HG03460 (cell line): ENCODE results near the gene TAGLN.
A peak's percentile ranks its signal among the peaks of the same experiment; 100 is the strongest.

Experiments used
- ATAC-seq: cut with Tn5 transposase; IDR thresholded peaks from one replicate; pipeline ENCODE4 v1.9.1; 2021; ENCODE audit not compliant: unreplicated experiment

TAGLN gene

DNA sequence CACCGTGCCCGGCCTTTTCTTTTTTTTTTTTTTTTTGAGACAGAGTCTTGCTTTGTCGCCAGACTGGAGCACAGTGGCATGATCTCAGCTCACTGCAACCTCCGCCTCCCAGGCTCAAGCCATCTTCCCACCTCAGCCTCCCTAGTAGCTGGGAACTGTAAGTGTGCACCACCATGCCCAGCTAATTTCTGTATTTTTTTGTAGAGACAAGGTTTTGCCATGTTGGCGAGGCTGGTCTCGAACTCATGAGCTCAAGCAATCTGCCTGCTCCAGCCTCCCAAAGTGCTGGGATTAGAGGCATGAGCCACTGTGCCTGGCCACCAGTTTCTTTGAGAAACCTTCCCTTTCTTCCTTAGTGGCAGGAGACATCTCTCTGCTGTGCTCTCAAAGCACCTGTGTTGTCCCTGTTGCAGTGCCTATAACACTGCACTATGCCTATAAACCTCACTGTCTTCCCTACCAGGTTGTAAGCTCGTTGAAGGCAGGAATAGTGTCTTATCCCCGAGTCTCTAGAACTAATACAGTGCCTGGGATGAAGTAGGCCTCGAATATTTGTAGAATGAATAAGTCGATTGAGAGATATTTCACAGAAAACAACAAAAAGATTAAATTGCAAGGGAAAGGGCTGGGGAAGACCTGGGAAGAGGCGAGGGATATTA is 13.7 kb downstream of the TAGLN start:
- ATAC-seq: no peak

DNA sequence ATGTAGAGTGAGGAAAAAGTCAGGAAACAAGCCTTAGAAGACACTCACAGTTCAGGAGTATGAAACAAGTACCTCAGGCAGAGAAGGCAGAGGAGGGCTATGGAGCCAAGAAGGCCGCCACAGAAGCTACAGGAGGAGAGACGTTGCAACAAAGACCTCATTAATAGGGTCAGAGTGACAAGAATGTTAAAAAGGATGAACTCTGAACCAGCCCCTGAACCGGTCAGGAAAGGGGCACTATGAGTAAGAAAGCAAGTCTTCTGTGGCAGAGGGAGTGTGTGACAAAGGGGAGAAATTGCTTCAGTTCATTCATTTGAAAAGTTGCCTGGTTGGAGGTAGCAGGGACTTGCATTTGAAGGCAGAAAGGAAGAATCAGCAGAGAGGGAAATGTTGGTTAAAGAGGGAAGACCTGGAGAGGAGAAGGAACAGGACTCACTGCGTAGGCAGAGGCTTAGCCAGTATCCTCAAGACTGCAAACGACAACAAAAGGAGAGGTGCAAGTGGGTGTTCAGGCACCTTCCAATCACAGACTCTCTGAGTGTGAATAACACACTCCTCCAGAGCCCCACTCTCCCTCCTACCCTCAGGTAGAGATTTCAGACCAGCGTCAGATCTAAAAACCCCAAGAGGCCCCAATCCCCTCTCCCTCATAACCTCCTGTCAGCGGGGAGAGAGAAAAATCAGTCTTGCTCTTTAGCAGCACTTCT is 15.4 kb downstream of the TAGLN start:
- ATAC-seq: no peak

DNA sequence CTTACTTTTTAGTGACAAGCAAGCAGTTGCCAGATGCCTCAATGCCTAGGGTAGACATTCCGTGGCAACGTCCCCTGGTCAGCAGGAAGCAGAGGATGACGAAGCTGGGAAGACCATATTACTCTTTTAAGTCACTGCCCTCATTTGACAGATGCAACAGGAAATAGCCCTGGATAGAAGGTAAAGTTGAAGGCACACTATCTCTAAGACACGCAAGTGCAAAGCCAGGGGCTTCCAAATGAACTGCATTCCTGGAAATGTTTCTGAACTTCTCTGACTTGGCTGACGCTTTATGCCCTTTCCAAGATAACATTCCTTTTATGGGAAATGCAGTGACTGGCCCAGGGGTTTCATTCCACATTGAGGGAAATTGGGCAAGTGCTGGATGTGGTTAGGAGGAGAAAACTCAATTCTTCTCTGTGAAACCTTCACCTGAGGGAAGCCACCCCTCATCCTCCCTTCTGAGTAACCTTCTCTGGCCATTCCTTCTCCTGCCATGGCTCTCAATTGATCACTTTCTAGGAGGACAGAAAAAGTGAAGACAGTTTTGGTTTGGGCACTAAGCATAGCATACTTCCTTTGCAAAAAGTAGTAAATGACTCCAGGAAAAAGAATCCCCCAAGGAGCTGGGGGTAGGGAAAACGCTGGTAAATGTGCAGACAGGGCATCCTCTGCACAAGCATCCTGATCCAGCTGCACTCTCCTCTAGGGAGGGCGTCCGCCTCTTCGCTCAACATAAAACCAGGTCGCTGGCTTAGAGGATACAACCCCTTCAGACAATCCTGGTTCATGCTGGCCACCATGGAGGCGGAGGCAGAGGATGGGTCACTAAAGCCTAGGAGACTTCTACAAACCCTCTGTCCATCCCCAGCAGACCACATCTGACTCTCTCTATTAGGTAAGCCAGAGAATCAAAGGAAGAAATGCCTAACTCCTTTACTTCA is 18.2 kb downstream of the TAGLN start:
- ATAC-seq: no peak

DNA sequence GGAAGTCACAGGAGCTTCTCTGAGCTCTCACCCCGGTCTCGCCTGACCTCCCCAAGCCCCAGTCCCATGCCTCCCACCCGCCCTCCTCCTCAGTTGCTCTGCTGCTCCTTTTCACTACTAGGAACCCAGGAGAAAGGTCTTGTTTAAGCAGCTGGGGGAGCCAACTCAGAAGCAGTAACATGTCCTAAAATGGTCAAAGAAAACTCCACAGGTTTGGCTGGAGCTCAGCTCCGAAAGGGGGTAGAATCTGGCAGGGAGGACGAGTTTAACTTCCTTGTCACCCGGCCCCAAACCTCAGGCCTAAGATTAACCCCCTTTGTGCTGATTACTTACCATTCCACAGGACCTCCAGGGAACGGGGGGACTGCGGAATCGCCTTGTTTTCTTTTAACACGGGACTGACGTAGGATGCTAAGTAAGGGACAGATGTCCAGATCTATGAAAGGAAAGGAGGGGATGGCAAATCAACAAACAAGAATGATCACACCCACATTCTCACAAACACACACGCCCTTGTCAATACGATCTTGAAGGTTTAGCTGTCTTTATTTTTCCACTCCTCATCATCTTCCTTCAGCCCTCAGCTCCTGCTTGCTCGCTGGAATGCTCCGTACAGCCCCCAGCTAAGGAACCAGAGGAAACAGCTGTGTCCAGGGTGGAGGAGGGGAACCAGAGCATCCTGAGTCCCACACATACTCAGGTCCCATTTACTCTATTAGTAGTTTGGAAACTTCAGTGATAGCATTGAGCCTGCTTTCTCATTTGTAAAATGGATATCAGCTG is 19.2 kb downstream of the TAGLN start:
- no peak for ATAC-seq

DNA sequence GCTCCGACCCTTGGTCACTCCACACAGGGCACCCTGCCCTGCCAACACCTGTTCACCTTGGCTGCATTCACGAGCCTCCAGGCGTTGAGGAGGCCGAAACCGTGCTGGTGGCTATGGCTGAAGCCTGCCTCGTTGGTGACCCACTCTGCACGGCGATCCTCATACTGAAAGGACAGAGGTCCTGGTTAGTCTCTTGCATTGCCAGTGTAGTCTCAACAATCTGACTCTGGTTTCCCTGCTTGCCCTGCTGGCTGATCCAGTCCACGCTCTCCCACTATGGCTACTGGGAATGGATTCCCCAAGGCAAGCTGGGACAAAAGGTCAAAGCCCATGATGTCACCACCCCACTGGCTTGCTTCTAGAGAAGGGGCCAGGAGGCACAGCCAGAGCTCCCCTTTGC is 19.8 kb downstream of the TAGLN start:
- no peak for ATAC-seq

DNA sequence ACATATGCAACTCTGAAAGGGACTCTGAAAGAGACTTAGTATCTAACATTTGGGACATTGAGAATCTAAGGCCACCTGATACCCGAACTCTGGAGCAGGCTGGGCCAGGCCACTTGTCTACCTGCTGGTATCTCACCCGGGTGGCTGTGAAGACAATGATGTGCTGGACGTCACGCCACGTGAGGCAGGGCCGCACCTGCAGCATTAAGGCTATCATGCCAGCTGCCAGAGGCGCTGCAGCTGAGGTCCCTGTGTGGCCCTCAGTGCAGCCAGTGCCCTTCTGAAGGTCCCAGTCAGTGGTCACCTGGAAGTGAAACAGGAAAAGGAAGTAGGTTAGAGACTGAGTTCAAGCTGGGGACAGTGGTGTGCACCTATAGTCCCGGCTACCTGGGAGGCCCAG is 20.3 kb downstream of the TAGLN start:
- no peak for ATAC-seq

DNA sequence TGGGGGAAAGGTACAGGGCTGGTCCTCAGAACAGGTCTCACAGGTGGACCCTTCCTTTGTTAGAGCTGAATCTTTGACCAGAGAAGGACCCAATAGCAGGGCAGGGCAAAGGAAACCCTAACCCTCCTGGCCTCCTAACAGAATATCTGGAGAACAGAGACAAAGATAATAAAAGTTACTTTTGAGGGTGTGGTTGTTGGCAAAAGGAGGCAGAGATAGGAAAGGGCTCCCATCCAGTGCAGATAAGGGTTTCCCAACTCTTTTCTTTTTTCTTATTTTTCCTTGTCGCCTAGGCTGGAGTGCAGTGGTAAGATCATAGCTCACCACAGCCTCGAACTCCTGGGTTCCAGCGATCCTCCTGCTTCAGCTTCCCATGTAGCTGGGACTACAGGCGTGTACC is 20.8 kb downstream of the TAGLN start:
- no peak for ATAC-seq

DNA sequence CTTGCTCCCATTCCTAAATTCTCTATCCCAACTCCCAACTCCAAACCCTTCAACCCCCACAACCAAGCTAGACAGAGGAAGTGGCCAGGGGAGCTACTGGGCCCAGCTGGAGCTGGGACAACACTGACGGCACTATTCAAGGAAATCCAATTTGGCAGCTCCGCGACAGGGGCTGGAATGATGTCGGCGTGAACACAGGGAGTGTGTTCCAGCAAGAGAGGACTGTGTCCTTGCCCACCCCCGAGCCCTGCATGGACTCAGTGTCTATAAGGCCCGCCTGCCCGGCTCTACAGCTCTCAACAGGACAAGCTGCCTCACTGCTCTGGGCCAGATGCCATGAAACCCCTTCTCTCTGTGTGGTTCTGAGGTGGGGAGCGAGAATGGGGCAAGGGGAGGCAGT is 21.4 kb downstream of the TAGLN start:
- no peak for ATAC-seq

DNA sequence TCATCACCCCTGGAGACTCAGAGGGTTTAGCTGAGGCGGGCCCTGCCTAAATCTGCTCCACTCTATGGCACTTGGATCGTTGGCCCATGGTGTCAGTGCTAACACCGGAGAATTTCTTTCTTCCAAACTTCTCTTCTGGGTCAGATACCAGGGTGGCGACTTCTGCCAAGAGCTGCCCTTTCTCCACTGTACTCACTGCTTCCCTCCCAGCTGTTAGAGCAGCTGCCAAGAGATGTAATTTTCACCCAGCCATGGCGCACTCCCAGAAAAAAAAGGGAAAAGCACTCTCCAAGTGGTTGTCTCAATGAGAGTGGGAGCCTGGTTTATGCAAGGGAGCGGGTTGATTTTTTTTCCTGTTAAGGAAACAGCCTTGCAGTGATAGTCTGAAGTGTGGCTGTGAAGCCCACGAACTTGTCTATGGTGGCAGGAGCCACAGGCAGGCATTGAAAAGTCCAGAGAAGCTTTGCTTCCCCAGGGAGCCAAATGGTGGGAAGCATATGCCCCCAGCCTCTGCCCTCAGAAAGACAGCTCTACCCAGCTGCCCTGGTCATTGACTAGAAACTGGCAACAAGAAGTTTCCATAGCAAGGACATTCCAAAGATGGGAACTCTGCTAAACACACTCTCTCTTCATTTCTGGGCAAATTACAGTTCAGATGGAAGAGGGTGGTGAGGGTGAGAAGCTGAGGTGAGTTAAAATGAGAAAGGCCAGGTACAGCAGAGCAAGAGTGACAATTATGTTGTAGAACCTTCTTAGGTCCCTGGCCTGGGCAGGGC is 22.0 kb downstream of the TAGLN start:
- no peak for ATAC-seq

DNA sequence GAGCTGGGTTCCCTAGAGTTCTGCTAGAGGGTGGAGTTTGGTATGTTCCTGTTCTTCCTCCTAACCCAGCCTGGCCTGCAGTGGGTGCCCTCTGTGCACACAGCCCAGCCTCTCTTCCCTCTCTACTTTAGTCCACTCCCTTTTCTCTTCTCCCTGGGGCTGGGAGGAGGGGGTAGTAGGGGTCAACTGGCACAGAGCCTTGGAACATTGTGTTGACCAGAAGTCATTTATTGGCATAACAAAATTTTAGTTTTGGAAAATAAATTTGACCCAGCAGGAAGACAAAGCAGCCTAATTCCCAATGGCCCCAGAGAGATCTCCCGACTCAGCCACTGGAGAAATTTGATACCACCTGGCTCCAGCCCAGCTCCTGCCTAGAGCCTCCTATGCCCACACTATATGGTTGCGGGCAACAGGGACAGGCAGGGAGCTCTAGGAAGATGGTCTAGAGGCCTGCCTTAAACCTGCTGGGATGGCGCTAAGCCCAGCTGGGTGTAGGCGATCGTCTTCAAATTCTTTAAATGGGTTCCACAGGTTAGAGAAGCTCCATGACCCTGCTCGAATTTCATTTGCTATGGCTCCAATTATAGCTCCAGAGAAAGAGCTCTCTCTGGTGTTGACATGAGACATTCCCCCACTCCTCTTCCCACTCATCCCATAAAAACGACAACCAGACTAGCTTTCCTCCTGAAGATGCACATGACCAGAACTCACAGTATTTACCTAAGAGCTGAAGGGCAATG is 22.8 kb downstream of the TAGLN start:
- no peak for ATAC-seq

DNA sequence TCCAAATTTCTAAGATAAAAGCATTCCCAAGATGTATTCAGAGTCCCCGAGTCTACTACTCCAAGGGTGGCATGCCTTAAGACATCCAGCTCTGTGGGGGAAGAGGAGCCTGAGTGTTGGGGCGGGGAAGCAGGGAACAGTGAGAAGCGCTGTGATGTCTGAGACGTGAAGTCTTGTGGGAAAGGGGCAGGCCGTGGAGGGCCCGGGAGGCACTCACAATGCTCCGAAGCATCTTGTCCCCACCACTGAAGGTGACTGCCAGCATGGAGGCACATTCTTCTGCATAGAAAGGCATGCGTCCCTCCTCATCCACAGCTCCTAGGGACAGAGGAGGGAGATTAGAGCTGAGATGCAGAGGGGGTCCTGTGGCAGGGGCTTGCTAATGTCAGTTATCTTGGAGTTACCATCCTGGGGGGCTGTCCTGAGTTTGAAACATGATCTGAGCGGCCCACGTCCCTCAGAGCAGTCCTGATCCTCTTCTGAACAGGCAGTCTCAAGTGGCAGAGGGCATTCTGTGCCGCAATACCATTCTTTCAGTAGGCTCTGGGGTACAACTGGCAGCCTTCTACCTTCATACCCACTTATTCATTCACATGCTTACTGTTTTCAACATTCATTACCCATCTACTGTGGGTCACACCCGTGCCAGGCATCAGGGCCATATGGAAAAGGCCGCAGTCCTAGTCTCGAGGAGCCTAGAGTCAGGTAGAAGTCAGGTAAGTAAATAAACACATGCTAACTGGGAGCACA is 24.0 kb downstream of the TAGLN start:
- ATAC-seq: no peak

DNA sequence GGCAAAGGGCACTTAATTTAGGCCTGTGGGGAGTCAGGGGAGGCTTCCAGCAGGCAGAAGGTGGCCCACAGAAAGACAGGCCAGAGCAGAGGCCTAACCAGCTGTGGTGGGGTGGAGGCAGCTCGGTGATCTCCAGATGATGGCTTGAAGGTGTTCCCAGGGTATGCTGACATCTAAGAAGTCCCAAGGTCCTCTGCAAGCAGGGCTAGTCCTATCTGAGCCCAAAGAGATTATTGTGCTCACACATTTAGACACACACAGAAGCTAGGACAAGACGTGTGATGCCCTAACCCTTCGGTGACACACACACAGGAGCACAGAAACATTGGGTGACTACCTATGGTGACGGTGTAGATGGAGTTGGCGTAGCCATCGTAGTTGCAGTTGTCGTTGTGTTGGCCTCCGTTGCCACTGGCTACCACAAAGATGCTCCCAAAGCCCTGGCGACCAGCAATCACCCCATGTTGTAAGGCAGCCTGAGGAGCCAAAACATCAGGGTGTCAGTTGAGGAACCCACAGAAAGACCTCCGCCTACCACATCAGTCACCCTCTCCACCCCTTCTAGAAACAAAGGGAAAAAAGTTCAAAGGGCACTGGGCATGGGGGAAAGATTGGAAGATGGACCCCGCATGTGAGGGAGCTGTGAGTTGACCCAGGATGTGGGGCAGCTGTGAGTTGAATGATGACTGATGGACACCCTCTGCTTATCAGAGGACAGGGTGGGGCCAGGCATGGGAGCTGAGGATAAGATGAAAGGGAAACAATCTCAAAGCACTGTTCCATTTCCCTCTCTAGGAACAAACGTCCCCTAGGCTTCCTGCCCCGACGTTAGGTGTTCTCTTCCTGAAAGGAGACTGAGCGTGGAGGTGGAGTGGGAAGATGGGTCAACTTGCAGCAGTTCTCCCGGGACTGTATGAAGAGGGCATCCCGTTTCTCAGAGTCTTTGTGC is 24.8 kb downstream of the TAGLN start:
- no peak for ATAC-seq

DNA sequence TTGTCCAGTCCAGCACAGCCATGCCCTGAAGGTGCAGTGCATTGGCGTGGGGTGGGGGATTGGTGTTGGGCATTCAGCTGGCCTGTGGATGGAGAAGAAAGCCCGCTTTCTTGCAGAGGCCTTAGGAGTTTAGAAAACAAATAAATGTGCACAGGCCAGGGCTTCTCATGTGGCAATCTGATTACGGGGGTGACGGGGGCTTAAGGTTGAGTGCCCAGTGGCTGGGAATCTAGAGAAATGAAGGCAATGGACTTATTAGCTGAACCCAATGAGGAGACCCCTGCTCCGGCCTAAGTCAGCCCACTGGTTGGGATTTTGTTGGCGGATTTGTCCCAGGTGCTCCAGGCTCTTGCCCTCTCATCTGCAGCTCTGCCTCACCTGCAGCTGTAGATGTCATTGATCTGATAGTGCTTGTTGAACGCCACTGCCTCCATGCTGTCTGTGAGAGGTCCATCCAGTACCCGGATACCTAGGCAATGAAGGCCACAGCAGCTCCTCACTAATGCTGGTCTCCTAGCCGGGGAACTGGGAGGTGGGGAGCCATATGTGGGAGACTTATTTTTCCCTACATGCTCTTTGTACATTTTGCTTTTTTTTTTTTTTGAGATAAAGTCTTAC is 26.5 kb downstream of the TAGLN start:
- no peak for ATAC-seq

DNA sequence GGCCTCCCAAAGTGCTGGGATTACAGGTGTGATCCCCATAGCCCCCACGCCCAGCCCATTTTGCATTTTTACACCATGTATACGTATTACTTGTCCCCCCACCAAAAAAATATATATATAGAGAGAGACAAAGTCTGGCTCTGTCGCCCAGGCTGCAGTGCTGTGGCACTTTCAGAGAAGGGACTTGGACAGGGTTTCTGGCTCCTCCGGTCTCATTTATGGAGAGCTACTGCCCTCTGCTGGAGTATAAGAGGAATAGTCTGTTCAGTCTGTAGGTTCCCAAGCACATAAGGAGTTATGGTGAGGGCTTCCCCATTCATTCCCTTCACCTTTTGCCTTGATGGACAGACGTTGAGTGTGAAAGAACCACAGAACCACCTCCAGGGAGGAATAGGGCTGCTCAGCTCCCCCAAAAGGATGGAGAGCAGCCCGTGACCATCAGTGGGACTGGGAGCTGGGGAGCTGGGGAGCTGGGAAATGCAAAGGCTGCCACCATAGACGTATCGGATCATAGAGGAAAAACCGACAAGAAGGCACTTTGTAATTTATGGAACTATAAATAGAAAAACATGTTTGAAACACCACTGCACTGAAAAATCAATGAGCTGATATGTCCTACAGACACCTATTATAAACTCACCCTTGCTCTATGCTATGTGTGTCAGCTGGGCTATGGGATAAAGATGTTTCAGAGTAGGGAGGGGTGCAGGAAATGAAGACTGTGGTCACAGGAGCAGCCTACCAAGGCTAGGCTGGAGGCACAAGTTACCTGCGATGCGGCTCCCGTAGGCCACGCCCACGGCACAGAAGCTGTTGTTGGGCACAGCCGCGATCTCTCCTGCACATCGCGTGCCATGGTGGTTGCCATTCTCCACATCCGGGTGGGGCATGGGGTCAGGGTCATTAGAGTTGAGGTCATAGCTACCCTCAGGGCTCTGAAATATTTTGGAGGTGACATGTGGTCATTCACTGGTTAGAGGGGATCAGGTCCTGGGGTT is 27.5 kb downstream of the TAGLN start:
- ATAC-seq: peak; percentile 56

DNA sequence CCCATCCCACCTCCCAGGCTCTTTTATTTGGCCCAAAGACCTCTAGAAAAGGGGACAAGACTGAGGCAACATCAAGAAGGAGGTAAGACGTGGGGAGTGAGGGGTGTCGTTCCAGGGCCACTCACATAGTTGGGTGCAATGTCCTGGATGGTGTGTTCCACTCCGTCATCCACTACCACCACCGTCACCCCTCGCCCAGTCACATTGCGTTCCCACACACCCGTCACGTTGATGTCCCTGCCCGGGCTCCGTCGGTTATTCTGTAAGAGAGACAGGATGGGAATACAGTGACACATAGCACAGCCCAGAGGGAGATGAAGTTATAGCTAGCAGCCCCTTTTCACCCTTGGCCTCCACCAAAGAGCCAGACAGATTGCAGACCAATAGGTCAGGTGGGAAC is 28.9 kb downstream of the TAGLN start:
- ATAC-seq: no peak

DNA sequence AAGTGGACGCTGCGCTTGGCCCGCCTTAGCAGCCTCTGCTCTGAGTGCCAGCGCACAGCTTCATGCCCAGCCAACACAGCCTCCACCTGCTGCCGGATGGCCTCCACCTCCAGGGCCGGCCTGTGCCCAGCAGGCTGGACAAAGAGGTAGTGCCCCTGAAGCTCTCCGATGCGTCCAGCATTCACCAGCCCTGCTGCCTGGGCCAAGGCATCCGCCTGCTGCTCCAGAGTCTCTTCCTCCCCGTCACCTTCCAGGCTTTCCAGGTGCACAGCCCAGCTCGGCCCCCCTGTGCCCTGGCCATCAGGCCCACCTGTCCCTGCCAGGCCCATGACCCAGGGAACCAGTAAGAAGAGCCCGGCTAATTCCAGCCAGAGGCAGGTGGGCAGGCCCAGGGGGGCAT is 30.2 kb downstream of the TAGLN start:
- no peak for ATAC-seq
